ENCODE measurements around the gene LAPTM5. TPM values are rescaled to one million over a fixed set of nuclear protein-coding genes. Genes with fewer than 3 reads are reported as not detected.

LAPTM5 gene
- total RNA-seq, 1 donor from 2014 or later: not detected

DNA sequence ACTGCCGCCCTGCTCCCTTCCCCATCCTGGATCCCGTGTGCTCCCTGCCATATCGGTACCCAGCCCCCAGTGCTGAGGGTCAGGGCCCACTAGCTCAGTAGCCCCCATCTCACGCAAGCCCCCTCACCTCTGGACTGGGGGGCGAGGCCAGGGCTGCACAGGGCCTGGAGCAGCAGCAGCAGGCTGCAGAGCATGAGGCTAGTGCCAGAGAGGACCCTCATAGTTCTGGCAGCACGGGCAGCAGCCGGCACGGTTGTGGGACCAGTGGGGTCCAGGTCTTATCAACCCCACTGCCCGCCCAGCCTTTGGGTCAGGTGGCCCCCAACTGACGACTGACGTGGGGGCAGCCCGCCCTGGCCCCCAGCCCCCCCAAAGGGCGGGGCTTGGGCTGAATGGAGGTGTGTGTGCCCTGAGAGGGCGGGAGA lies 34.2 kb downstream of the LAPTM5 start, which contains the start of gene MATN1:
Gene MATN1 (minus strand): TSS at position 255 of the 425 bp plus-strand sequence. CDS start 34 bp downstream, at position 221.
- no peaks in the 10 kb centered on the region for H3F3A ChIP-seq (ENCODE audit: low read depth)
- no peak within 1 kb of the TSS for H3K4me2 ChIP-seq
- H3K27me3 ChIP-seq: peaks cover 5% of the 10 kb centered on the region
- Mint-ChIP-seq H3K9me3 (no peaks in the 10 kb centered on the region), H3K36me3 (no peaks in the 10 kb centered on the region), H3K27ac (peak within 1 kb of the TSS; percentile 60), H3K27me3 (ENCODE audit: insufficient read depth, low read depth) (peaks cover 13% of the 10 kb centered on the region), H3K4me3 (no peak within 1 kb of the TSS), H3K4me1 (peaks cover 29% of the 10 kb centered on the region)
- TF ChIP-seq EZH2phosphoT487 (IDR thresholded peaks at IDR 0.05) (no peak), EZH2 (IDR thresholded peaks at IDR 0.05) (no peak)
- TF ChIP-seq, protein P1, sequence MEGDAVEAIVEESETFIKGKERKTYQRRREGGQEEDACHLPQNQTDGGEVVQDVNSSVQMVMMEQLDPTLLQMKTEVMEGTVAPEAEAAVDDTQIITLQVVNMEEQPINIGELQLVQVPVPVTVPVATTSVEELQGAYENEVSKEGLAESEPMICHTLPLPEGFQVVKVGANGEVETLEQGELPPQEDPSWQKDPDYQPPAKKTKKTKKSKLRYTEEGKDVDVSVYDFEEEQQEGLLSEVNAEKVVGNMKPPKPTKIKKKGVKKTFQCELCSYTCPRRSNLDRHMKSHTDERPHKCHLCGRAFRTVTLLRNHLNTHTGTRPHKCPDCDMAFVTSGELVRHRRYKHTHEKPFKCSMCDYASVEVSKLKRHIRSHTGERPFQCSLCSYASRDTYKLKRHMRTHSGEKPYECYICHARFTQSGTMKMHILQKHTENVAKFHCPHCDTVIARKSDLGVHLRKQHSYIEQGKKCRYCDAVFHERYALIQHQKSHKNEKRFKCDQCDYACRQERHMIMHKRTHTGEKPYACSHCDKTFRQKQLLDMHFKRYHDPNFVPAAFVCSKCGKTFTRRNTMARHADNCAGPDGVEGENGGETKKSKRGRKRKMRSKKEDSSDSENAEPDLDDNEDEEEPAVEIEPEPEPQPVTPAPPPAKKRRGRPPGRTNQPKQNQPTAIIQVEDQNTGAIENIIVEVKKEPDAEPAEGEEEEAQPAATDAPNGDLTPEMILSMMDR (IDR thresholded peaks at IDR 0.05): no peak
- no peaks in the 10 kb centered on the region for H3K79me2 ChIP-seq (ENCODE audit: low read depth)
- H3K4me3 ChIP-seq: no peak within 1 kb of the TSS
- H3K27ac ChIP-seq: no peak within 1 kb of the TSS
- no peaks in the 10 kb centered on the region for H4K20me1 ChIP-seq (ENCODE audit: low read depth)
- no peaks in the 10 kb centered on the region for H3K9me3 ChIP-seq (ENCODE audit: low read depth)
- H3K4me1 ChIP-seq: peaks cover 10% of the 10 kb centered on the region
- H3K36me3 ChIP-seq: no peaks in the 10 kb centered on the region
- no peak within 1 kb of the TSS for H2AFZ ChIP-seq (replicated peaks)
- no peak for DNase-seq (ENCODE audit: low spot score)
- H3K9ac ChIP-seq: no peak within 1 kb of the TSS

- Histone ChIP-seq H3K27ac (no peak overlapping the region), H3K9me3 (ENCODE audit: low read depth) (no peaks in the 10 kb centered on the region), H3K9ac (no peak overlapping the region), H3K4me3 (no peak overlapping the region), H3K4me1 (peaks cover 4% of the 10 kb centered on the region), H4K20me1 (ENCODE audit: low read depth) (no peaks in the 10 kb centered on the region), H3K79me2 (ENCODE audit: low read depth) (no peaks in the 10 kb centered on the region), H3K36me3 (no peaks in the 10 kb centered on the region), H3F3A (ENCODE audit: low read depth) (peaks cover 4% of the 10 kb centered on the region), H3K4me2 (no peak overlapping the region), H3K27me3 (peaks cover 5% of the 10 kb centered on the region), H2AFZ (replicated peaks) (no peak overlapping the region)
- Mint-ChIP-seq H3K27ac (peak overlapping the region; percentile 60), H3K27me3 (ENCODE audit: insufficient read depth, low read depth) (peaks cover 19% of the 10 kb centered on the region), H3K4me3 (no peak overlapping the region), H3K4me1 (peaks cover 22% of the 10 kb centered on the region), H3K9me3 (peaks cover 6% of the 10 kb centered on the region), H3K36me3 (peaks cover 2% of the 10 kb centered on the region)
- no peak for DNase-seq (ENCODE audit: low spot score)
- TF ChIP-seq EZH2 (IDR thresholded peaks at IDR 0.05): no peak
These were observed 35.6 kb downstream of the LAPTM5 start for GRCh38 chr1:30721812-30722537.

- peaks cover 6% of the 10 kb centered on the region for H3K9me3 Mint-ChIP-seq
- Histone ChIP-seq H3K36me3 (no peaks in the 10 kb centered on the region), H3K27me3 (peaks cover 5% of the 10 kb centered on the region), H3K9ac (no peak overlapping the region), H3K4me1 (peaks cover under 1% of the 10 kb centered on the region), H3K79me2 (ENCODE audit: low read depth) (no peaks in the 10 kb centered on the region), H3K27ac (no peak overlapping the region), H2AFZ (replicated peaks) (no peak overlapping the region), H3F3A (ENCODE audit: low read depth) (peaks cover 4% of the 10 kb centered on the region), H4K20me1 (ENCODE audit: low read depth) (no peaks in the 10 kb centered on the region), H3K9me3 (ENCODE audit: low read depth) (no peaks in the 10 kb centered on the region), H3K4me2 (no peak overlapping the region), H3K4me3 (no peak overlapping the region)
- peaks cover 17% of the 10 kb centered on the region for H3K4me1 Mint-ChIP-seq
- TF ChIP-seq EZH2 (IDR thresholded peaks at IDR 0.05) (no peak), EZH2phosphoT487 (IDR thresholded peaks at IDR 0.05) (no peak)
- TF ChIP-seq, protein P1 (IDR thresholded peaks at IDR 0.05): no peak
- H3K27me3 Mint-ChIP-seq (ENCODE audit: insufficient read depth, low read depth): peaks cover 18% of the 10 kb centered on the region
- no peak for DNase-seq (ENCODE audit: low spot score)
- H3K4me3 Mint-ChIP-seq: no peak overlapping the region
- H3K27ac Mint-ChIP-seq: peak overlapping the region; percentile 86
- H3K36me3 Mint-ChIP-seq: peaks cover 2% of the 10 kb centered on the region
These were observed 36.2 kb downstream of the LAPTM5 start for GRCh38 chr1:30721341-30721793.

Data from neural progenitor cell (in vitro differentiated cells).